ENCODE measurements around the gene ASB16.

DNA sequence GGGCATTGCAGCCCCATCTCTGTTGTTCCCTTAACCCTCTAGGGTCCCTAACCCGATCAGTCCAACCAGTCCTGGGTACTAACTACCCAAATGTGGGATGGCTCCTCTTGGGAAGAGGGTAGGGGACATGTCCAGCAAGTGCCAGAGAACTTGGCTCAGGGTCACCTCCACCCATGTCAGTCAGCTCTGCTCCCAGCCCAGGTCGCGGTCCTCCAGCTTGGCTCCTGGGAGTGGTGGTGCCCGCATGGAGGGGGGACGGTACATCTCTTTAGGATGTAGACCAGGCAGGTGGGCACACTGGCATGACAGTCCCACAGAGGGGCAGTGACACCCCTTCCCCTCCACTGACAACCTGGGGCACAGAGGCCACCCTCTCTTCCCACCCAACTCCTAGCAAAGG is 22.2 kb downstream of the ASB16 start:
- TF ChIP-seq YY1 (IDR thresholded peaks at IDR 0.05; ENCODE audit: insufficient read depth, insufficient read length), result no peak
- TF ChIP-seq ZNF274 (IDR thresholded peaks at IDR 0.05; ENCODE audit: low read depth, low read length), result no peak
- TF ChIP-seq SUZ12 (IDR thresholded peaks at IDR 0.05; ENCODE audit: extremely low read depth, insufficient read depth, insufficient read length), result no peak

Data from NT2/D1 (cell line).